HL-60 (cell line): Measurements from ENCODE around the gene IL6ST.

ENCODE experiments used
- DNase-seq, 2 experiments: peaks; one replicate each; pipeline ENCODE4 v3.0.0-alpha.2; 2010 to 2020; ENCODE audit warnings: low read depth in 1 of 2, low spot score in 1 of 2
- H3K27ac ChIP-seq: fragments of 250-450 bp; sonication (Bioruptor Pico); replicated peaks from 2 replicates; pipeline ENCODE4 v1.5.1; 2020; ENCODE audit warnings: mild to moderate bottlenecking, moderate library complexity
- H3K27me3 ChIP-seq: fragments of 250-450 bp; sonication (Bioruptor Pico); 2 replicates; pipeline ENCODE4 v1.5.1; 2021; ENCODE audit warnings: mild to moderate bottlenecking, moderate library complexity; ENCODE audit not compliant: insufficient read depth, poor library complexity, severe bottlenecking
- H3K4me3 ChIP-seq: replicated peaks from 2 replicates; pipeline ENCODE4 v1.5.1; 2011; ENCODE audit warnings: mild to moderate bottlenecking, control low read depth, low read length; ENCODE audit not compliant: insufficient read depth
- GABPA ChIP-seq: IDR thresholded peaks from 2 replicates; pipeline ENCODE4 v1.6.1; 2012; ENCODE audit warnings: low read depth
- POLR2AphosphoS5 ChIP-seq: IDR thresholded peaks from 2 replicates; pipeline ENCODE4 v1.6.1; 2012; ENCODE audit warnings: low read depth
- SPI1 ChIP-seq: IDR thresholded peaks from 2 replicates; pipeline ENCODE4 v1.6.1; 2012; ENCODE audit warnings: low read depth, mild to moderate bottlenecking, borderline replicate concordance
- TF ChIP-seq, protein P1 (sequence below): IDR thresholded peaks from 2 replicates; pipeline ENCODE4 v1.6.1; 2012; ENCODE audit warnings: low read depth; ENCODE audit not compliant: insufficient replicate concordance
- TF ChIP-seq, protein P2 (sequence below): IDR thresholded peaks from one replicate; pipeline ENCODE4 v1.5.1; 2011; ENCODE audit warnings: low read length, control low read depth, inconsistent platforms; ENCODE audit not compliant: insufficient read depth

The IL6ST gene

DNA sequence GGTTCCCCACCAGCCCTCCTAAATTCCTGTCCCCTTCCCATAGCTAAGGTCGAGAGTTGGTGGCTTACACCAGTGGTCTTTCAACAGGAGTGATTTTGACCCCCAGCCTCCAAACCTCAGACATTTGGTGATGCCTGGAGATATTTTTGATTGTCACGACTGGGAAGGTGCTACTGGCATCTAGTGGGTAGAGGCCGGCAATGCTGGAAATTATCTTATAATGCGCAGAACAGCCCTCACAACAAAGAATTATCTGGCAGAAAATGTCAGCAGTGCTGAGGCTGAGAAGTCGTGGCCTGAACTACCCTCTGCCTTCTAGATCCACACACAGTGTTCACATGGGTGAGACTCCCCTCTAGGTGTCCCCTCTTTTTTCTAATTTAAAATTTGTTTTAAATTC, 74.0 kb downstream of the IL6ST start:
- Histone ChIP-seq H3K27me3 (no peaks in the 10 kb centered on the region), H3K4me3 (no peak overlapping the region), H3K27ac (no peak overlapping the region)
- TF ChIP-seq POLR2AphosphoS5 = no peak
- no peak for TF ChIP-seq SPI1
- TF ChIP-seq GABPA = no peak
- TF ChIP-seq, protein P1, sequence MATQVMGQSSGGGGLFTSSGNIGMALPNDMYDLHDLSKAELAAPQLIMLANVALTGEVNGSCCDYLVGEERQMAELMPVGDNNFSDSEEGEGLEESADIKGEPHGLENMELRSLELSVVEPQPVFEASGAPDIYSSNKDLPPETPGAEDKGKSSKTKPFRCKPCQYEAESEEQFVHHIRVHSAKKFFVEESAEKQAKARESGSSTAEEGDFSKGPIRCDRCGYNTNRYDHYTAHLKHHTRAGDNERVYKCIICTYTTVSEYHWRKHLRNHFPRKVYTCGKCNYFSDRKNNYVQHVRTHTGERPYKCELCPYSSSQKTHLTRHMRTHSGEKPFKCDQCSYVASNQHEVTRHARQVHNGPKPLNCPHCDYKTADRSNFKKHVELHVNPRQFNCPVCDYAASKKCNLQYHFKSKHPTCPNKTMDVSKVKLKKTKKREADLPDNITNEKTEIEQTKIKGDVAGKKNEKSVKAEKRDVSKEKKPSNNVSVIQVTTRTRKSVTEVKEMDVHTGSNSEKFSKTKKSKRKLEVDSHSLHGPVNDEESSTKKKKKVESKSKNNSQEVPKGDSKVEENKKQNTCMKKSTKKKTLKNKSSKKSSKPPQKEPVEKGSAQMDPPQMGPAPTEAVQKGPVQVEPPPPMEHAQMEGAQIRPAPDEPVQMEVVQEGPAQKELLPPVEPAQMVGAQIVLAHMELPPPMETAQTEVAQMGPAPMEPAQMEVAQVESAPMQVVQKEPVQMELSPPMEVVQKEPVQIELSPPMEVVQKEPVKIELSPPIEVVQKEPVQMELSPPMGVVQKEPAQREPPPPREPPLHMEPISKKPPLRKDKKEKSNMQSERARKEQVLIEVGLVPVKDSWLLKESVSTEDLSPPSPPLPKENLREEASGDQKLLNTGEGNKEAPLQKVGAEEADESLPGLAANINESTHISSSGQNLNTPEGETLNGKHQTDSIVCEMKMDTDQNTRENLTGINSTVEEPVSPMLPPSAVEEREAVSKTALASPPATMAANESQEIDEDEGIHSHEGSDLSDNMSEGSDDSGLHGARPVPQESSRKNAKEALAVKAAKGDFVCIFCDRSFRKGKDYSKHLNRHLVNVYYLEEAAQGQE = no peak
- TF ChIP-seq, protein P2, sequence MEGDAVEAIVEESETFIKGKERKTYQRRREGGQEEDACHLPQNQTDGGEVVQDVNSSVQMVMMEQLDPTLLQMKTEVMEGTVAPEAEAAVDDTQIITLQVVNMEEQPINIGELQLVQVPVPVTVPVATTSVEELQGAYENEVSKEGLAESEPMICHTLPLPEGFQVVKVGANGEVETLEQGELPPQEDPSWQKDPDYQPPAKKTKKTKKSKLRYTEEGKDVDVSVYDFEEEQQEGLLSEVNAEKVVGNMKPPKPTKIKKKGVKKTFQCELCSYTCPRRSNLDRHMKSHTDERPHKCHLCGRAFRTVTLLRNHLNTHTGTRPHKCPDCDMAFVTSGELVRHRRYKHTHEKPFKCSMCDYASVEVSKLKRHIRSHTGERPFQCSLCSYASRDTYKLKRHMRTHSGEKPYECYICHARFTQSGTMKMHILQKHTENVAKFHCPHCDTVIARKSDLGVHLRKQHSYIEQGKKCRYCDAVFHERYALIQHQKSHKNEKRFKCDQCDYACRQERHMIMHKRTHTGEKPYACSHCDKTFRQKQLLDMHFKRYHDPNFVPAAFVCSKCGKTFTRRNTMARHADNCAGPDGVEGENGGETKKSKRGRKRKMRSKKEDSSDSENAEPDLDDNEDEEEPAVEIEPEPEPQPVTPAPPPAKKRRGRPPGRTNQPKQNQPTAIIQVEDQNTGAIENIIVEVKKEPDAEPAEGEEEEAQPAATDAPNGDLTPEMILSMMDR = no peak
- DNase-seq = no peak

DNA sequence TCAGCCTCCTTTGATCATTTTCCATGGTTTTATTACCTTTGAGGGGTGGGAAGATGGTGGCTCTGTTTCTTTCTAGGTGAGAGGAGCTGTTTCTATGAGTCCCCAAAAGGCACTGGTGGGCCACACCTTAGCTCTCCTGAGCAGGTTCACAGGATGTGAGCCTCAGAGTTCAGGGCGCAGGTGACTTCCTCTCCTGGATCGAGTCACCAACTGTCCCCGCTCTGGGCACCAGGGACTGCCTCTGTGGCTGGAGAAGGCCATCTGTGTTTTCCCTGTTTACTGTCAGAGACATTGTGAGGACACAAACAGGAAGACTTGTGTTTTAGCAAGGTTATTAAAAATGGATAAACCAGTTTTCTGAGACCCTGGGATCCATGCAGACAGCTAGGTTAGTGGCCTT, 75.1 kb downstream of the IL6ST start:
- no peak overlapping the region for H3K4me3 ChIP-seq
- DNase-seq = no peak
- H3K27me3 ChIP-seq = no peaks in the 10 kb centered on the region
- H3K27ac ChIP-seq = no peak overlapping the region
- TF ChIP-seq, protein P1 = no peak
- no peak for TF ChIP-seq POLR2AphosphoS5
- TF ChIP-seq SPI1 = no peak
- TF ChIP-seq, protein P2 = no peak
- TF ChIP-seq GABPA = no peak

DNA sequence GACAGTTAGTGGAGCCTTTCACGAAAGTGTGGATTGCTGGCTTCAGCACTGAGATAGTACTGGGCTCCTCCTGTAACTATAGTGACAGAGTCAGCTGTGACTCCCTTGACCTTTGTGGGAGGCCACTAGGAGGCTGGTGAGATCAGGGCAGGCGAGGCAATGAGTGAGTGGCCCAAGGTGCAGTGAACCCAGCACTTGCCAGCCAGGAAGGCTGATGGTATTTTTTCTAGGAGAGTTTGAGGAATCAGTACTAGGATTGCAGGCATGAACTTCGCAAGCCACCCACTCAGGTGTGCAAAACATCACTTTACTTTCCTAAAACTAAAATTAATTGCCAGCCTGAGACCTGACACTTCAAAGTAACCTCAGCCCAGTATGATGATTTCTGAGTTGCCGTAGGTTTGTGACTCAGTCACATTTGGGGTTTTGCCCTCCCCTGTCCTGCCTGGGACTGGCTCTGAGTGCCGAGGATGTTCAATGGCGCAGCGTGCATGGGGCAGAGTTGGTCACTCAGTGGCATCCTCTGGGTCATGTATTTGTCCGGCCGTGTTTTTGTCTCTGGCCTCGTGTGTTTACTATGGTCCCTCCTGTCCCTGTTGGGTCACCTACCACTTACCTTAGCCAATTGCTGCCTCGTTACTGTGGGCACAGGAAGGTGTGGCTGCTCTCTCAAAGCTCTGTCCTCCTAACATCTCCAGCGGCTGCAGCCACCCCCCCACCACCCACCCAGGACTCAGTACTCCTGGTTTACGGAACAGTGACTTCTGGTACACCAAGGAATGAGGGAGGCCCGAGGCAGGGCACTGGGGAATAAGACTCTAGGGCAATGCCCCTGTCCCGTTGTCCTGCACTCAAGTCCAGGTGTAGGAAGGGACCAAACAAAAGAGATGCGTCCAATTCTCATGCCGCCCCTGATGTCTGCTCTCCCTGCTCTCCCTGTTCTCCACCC, 76.4 kb downstream of the IL6ST start:
- Histone ChIP-seq H3K4me3 (no peak overlapping the region), H3K27ac (no peak overlapping the region), H3K27me3 (no peaks in the 10 kb centered on the region)
- DNase-seq = no peak
- TF ChIP-seq, protein P2 = no peak
- TF ChIP-seq POLR2AphosphoS5 (no peak), GABPA (no peak), SPI1 (no peak)
- TF ChIP-seq, protein P1 = no peak
